ENCODE data around the gene PGM5.

Gene PGM5

DNA sequence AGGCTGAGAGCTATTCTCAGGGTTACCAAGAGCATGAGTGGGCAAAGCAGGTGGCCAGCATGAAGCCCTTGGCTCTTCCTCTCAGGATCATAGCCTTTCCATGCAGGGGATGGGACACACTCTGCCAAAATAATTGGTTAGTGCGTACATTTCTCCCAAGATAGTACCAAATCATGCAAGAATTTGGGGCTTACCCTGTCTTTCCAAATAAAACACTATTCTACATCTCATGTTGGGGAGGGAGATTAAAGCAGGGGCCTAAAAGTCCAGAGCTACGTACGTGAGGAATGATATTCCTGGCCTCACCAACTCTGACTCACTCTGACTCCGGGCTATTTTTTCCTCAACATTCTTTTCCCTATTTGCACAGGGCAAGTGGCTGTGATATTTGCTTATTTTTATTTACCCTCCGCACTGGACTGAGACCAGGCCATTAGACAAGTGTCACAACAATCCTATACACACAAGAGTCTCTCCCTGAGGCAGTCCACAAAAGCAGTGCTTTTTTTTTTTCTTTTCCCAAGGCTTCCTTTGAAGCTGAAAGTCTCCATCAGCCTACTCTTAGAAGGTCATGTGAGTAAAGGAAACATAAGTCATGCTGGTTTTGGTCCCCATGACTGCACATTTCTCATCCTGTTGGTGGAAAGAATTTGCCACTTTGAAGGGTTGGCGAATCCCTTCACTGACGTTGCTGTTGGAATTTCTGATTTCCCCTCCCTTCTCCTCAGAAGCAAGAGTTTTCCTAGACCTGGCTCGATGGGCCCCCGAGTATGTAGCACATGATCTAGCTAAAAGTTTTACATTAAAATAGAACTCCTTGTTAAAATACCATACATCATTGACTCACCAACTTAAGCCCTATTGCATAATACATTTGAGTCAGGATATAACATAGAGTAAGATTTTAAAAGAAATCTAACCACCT, 144.3 kb downstream of the PGM5 start:
- DNase-seq, result peak; percentile 63

DNA sequence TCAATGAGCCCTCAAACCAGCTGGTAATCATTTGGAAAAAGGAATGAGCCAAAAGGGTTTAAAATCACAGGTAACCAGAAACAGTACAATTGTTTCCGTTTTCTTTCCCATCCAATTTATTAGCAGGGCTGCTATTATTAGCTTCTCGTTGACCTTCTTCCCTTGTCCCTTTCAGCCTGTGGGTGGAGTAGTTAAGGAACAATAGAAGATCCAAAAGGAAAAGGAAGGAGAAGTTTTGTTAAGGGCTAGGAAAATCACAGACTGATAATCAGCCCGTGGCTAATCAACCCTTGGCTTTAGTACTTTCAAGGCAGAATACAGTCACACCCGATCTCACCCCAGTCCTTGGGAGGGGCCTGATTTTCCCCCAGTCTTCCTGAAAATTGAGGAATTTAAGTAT, 145.9 kb downstream of the PGM5 start:
- no peak for DNase-seq

DNA sequence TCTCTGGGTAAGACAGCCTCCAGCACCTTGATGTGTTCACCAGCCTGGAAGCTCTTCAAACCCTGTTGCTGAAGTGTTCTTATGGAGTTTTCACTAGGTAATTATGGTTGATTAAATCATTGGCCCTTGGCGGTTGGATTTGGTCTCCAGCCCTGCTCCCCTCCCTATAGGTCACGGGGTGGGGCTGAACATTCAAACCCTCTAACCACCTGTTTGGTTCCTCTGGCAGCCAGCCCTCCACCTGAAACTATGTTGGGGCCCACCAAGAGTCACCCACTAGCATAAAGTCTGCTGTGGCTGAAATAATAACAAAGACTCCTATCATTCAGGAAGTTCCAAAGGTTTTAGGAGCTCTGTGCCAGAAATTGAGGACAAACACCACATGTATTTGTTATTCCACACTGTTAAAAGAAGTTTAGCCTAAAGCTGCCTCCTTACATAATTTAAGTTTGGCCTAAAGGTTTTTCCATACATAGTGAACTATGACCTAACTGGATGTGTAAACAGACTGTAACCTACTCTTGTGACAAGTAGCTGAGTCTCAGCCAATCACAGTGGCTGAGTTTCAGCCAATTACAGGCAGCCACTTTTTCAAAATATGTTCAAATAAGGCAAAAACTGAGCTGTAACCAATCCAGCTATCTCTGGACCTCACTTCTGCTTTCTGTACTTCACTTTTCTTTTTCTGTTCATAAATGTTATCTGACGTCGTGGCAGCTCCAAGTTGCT, 149.4 kb downstream of the PGM5 start:
- no peak for DNase-seq

DNA sequence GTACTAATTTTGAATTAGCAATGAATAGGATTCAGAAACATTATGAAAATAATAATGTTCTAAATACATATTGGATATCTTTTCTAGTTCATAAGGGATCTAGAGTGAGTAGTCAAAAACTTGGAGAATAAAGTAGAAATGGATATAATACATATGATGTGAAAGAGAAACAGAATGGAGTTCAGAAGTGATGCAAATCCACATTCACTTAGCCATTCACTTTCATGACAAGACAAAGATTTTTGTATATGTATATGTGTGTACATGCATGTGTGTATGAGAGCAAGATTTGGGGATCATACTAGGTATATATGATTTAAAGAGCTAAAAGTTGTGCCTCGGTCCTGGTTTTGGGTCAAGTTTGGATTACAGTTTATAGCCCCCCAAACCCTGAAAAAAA, 150.1 kb downstream of the PGM5 start:
- no peak for DNase-seq

DNA sequence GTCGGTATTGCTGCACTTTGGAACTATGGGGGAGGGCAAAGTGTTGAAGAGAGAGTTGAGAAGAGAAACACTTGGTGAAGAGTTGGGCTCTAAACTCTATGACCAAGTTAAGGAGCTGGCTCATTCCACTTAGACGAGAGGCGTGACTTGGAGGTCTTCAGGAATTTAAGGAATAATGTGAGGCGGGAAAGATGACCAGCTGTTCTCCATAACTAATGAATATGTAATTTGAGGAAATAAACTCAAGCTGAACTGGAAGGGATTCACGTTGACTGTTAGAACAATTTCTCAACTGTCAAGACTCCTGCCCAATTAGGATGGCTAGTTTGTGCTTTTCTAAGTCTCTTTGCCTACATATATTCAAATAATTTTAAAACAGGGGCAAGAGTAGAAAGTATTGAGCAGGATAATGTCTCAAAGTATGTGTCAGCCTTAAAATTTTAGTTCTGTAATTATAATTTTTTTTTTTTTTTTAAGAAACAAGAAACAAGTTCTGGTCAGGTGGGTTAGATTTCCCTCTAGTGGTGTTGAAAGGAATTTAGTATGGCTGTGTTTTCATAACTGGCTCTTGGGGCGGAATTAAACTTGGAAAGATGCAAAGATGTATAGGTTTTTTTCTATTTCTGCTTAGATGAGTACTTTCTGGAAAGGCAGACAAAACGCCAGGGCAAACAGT, 150.9 kb downstream of the PGM5 start:
- DNase-seq, result no peak

DNA sequence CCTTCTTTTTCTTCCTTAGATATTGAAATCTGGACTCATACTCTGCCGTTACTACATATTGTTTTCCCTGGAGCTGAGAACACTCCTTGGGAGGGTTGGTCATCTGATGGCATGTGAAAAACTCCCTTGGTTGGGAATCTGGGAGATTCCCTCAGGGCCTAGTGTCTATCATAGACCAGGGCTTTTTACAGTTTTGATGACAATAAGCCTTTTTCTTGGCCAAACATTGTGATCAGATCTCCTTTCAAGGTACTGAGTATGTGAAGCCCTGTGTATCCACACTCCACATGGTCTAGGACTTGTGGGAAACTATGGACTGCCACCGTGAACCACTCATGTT, 151.4 kb downstream of the PGM5 start:
- no peak for DNase-seq

DNA sequence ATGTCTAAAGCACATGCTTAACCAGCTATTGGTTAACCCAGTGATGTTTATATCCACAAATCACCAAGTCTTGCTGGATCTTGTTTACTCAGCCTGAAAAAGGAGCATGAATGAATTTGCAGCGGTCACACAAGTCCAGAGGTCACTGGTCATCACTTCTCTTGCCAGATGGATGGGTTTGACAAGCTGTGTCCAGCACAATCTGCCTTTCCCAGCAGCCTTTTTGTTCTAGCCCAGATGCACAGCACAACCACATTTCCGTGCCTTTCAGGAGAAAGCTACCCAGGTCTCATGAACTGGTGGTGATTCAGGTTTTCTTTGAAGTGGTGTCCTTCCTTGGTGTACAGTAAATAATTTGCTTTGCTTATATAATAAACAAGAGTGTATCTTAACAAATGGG, 152.1 kb downstream of the PGM5 start:
- no peak for DNase-seq

DNA sequence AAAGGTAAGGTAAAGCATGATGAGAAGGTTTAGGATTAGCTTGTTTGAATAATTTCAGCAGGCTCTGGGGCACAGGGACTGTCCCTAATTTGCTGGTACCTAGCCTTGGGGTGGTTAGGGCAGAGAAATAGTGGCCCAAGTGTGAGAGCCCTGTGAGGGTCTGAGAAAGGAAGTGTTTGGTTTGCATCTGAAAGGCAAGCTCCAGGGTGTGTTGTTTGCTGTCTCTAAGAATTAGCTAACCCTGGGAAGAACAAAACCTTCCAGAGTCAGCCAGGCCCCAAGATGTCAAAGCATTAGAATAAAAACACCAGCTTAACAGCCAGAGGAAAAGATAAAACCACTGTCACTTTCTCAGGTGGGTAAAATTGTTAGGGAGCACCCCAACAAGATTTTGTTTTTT, 153.3 kb downstream of the PGM5 start:
- no peak for DNase-seq

DNA sequence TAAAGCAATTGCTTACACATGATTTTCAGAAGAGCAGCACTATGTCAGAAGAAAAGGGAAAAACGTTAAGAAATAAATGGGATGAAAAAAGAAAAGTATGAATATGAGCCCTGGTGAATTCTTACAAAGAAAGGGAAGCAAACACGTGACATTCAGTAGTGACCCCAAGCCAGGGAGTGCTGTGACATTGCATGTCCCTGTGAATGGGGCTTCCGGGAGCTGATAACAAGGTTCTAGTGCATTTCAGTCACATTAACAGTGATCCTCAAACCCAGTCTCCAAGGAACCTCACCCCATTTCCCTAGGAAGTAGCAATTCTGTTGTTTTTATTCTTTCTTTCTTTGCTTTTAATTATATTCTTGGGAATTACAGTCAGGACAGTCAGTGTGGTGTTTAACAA, 157.0 kb downstream of the PGM5 start:
- DNase-seq, result no peak

DNA sequence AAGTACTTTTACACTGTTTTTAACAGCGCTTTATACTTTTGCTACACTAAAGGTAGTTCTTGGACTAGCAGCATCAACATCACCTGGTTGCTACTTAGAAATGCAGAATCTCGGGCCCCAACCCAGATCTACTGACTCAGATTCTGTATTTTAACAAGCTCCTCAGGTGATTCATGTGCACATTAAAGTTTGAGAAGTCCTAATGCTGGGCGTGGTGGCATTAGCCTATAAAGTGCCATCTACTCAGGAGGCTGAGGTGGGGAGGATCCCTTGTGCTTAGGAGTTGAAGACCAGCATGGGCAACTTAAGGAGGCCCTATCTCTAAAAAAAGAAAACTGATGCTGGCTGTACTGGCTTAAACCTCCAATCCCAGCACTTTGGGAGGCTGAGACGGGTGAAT, 157.6 kb downstream of the PGM5 start:
- no peak for DNase-seq

DNA sequence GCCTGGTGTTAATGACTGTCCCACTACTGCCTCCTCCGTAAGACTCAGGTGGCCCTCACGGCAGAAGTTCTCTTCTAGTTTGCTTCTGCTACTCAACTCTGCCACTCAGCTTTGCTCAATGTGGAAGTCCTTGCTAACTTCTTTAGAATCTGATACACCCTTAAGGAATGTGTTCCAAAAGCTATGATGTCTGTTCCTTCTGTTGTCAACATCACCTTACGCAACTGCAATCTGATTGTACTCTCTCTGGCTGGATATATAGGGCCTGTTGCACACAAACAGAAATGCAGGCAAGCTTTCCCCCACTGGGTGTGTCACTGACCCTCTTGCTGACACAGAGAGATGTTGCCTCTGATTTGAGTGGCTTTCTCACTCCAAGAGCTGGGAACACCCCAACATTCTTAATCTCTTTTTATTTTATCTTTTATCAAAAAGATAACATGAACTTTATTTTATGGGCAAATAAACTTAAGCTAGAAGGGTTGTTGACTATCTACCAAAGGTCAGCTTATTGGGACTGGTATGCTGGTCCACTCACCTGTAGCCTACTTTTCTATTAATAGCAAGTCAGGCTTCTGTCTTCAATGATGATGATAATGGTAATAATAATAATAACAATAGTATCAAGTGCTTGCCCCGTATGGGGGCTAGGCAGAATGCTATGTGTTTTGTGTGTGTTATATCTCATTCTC, 159.1 kb downstream of the PGM5 start:
- no peak for DNase-seq

DNA sequence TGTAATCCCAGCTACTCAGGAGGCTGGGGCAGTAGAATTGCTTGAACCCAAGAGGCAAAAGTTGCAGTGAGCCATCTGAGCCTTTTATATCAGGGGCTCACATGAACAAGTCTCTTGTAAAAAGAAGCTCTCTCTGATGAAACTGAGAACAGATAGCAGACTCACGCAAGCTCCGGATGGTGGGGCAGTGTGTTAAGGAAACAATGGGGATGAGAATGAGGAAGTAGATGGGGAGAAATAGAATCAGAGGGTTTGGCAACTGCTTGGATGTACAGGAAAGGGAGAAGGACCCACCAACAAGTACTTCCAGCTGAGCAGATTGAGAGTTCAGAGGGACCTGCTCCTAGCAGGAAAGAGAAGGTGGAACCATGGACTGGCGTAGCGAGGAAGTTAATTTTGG, 165.7 kb downstream of the PGM5 start:
- no peak for DNase-seq

DNA sequence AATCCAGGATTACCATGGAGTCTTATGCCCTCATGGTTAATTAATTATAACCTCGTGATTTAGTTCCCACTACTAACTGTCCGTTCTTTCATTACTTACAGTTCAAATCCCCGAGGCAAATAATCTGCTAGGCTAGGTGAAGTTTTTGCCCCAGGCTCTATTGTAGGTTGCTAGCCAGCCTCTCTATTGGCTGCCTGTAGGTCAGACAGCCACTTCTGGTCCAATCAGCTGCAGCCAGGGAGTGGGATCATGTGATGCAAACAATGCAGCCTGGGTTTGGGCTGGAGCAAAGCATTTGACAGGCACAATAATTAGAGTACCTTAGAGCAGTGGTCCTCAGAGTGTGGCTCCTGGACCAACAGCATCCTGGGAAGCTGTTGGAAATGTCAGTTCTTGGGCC, 166.5 kb downstream of the PGM5 start:
- no peak for DNase-seq

DNA sequence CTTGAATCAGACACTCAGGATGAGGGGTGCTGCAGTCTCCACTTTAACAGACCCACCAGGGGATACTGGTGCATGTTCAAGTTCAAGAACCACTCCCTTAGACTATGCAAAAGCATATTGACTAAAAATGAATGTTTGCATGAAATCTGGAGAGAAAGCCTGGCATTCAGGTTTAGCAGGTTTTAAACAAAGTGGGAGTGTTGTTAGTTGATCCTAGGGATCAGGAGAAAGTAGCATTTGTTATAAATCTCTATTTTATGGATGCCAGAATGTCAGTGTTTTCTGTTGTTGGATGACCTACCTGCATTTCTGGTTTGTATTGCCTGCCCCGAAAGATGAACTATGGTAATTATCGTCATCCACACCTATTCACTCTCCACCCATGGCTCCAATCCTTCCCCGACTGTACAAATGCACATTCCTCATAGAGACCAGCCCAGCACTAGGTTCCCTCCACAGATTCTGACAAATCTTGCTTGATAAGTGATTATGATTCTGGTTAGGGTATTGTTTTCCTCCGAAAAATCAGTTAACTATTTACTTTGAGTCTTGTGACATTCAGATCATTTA, 167.0 kb downstream of the PGM5 start:
- peak; percentile 61 for DNase-seq

DNA sequence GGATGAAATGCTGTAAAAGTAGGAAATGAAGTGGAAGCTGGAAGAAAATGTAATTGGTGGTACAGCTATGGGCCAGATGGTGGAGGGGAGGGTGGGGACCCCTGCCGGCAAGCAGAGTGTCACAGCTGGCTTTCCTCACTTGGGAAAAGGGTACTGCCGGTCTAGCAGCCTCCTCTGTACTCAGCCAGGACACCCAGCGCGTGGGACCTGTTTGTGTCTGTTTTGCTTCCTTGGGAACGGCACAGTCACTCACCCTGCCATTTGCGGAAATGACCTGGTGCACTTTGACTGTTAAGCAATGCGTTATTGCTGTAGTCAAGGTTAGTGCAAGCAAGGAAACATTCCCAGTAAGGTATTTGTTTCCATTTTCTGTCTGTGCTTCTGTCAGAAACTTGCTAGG, 174.2 kb downstream of the PGM5 start:
- no peak for DNase-seq

DNA sequence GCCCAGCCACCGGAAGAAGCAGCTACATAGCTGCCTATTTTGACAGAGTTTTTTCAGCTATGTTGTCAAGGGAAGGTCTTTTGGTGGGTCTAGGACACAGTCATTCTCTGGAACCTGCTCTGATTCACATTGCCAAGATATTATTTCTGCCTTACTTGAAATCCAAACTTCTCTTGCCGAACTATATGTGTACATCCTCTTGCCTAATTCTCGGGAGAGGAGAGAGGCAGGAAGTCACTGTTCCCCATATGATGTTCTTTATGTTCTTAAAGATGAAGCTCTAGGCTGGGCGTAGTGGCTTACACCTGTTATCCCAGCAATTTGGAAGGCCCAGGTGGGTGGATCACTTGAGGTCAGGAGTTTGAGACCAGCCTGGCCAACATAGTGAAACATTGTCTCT, 175.7 kb downstream of the PGM5 start:
- no peak for DNase-seq

DNA sequence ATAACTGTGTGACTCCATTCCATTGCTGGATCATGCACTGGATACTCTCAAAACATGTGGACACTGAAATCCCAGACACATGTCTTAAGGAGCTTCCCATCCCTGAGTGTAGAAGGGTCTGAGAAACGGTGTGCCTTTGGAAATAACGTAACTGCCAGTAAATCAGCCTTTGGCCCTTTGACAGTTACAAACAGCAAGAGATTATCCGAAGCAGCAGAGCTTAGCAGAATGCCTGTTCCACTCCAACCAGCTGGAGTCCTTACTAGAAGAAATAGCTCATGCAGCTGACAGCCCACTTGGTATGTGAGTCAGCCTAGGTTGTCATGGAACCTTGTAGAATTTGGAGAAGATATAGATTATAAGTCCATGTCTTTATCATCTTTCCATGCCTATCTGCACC, 177.3 kb downstream of the PGM5 start:
- no peak for DNase-seq

DNA sequence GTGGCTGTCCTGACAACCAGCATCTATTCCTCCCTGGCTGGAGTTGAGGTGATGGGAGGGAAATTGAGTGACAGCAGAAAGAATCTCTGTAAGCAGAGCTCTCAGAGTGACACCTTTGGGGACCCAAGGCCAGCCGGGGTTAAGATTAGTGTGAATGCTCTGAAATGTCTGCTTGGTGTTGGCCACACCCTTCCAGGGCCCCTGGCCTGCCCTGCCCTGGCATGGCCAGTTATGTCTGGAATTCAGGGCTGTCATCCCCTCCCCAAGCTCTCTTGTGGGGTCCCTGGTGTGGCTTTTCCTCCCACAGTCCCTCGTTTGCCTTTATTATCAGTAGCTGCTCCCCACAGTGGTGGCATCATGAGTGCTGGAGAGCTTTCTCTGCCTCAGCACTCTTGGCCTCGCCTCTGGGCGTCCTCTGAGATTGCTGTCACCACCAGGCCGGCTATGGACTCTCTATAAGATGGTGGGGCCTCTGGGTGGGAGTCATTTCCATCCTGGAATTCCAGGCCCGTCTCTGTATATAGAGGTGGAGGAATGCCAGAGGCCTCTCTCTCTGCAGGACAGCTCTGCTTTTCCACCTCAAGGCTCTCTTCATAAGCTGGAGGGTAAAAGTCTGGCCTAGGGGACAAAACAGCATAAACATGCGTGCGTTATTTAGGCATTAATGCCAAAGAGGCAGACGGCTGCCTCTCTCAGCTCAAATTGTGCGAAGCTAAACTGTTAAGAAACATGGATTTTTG, 180.6 kb downstream of the PGM5 start:
- no peak for DNase-seq

DNA sequence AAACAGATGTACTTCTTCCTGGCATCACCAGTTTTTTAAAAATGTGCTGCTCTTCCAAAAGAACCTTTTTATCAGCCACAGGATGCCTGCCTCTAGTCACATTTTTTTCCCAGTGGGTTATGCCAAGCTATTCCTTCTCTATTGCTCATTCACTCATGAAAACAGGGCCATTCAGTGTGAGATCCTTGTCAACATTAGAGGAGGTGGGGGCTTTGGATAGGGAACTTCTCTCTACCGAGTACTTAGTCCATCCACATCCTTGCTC, 181.1 kb downstream of the PGM5 start:
- no peak for DNase-seq

DNA sequence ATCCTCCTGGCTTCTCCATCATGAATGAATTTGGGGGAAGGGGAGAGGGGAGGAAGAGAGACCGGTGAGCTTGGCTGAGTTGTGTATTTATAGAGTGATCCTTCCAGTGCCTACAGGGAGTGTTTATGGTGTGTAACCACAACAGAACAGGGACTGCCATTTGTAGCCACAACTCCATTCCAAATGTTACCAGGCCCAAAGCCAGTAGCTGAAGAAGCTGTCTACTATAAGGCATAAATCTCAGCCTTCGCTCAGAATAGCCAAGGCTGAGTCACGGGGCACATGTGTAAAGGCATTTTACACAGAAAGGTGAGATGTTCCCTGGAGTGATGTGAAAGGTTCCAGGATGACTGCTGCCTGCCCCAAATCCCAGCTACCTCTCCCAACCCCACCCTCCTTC, 181.8 kb downstream of the PGM5 start:
- no peak for DNase-seq

DNA sequence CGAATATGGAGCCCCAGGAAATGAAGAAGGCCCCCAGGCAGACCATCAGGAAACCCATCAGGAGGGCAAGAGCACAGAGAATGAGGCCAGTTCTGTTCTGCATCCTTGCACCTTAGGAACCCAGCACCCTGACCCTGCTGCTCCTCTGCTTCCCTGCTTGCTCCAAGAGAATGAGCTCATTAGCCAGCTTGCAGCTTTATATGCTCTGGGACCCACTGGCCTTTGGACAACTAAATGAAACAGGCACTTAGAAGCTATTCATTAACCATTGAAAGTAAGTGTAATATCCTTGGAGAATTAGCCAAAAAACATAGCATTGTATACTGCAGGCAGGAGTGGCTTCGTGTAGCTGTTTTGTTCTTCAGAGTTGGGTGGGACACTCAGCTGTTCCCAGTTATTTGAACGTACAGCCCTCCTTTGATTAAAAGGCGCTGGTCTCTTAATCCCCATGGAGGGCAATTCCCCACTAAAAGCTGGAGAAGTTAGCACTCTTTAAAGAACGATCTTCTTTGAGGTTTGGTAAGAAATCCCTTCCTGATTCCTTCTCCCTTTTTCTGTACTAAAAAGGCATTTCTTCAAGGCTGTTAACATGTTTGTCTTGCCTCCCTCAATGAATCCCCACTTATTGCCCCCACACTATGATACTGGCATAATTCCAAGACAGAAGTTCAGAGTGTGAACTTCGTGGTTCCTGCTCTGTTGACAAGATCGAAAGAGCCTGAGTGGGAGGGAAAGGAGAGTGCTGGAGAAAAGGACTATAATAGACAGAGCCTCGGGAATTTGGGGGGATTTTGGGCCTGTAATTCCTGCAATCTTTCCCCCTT, 184.5 kb downstream of the PGM5 start, which contains the start of gene TMEM252:
TSS of gene TMEM252 (minus strand) at position 172 of the 824 bp plus-strand sequence. CDS start at position 103, 69 bp downstream.
- DNase-seq, result no peak

Data from NCI-H526 treated with DMSO at 0.1 percent for 48 hours (cell line).